ENCODE data around the gene AP1S1.

GRCh38 chr7:101198476-101198875 is 44.2 kb downstream of the AP1S1 start:
- TF ChIP-seq CTCF (IDR thresholded peaks at IDR 0.05; ENCODE audit: low read depth, low read length, poor library complexity, severe bottlenecking) (no peak), EZH2phosphoT487 (IDR thresholded peaks at IDR 0.05; ENCODE audit: borderline replicate concordance, low read length) (no peak)

Data from DOHH2 (cell line).